Ureter (tissue), 1 donor: ENCODE data around the gene ZNF454. TPM values are rescaled to one million over a fixed set of nuclear protein-coding genes. Genes with fewer than 3 reads are reported as not detected.

ENCODE experiments used
- DNase-seq: peaks from one replicate; pipeline ENCODE4 v3.0.0-alpha.2; 2020; ENCODE audit warnings: low spot score
- total RNA-seq: library from RNA; stranded (reverse); gene quantifications from one replicate; pipeline ENCODE4 v1.2.4, GENCODE V29; 2023
- donor health status: DM: yes; HTN: yes; CAD: no.

The ZNF454 gene
- total RNA-seq, 1 donor from 2014 or later = 4.9 TPM

DNA sequence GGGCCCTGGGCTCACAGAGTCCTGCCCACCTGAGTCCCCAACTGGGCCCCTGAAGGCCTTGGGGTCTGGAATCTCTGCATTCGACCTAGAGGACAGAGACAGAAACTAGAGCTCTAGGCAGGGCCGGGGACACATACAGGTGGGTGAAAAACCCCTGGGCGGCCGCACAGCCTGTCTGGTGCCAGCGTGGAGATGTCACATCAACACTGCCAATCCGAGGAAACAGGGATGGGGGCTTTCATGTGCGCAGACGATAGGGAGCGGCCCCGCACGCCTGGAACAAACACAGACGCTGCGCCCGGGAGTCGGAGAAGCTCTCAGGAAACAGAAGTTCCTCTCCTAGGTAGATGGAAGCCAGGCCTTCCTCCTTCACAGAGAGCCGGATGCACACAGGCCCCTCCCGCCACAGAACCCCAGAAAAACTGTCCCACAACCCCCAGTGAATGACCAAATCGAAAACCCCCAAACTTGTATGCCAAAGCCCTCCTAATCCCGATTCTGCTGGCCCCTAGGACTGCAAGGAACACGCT lies 52.3 kb downstream of the ZNF454 start:
- DNase-seq = no peak

DNA sequence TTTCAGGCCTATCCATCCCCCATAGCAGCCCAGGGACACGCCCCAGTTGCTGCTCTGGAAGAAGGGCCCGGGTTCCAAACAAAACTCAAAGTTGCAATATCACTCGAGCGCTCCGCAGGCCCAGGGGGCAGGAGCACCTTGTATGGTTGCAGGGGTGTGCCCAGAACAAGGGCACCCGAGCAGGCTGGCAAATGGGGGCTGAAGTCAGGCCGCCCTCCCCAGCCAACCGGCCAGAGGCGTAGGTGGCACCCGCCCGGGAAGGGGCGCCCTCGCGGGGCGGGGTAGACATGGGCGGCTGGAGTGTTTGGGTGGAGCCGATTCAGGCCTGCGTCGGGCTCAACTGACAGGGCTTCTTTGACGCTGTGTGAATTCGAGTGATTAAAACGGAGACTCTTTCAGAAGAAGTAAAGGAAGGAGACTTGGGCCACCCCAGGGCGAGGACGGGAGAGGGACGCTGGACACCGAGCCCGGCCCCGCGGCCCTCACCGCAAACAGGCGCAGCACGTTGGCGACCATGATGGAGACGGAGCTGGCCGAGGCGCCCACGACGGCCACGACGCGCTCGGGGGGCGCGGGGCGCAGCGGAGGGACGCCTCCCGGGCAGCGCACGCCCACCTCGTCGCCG lies 53.1 kb downstream of the ZNF454 start:
- no peak for DNase-seq

GRCh38 chr5:178994580-178995340 lies 53.8 kb downstream of the ZNF454 start, which contains the start of gene GRM6:
GRM6 (minus strand) TSS chr5:178995320; CDS start chr5:178994944, 376 bp downstream.
- DNase-seq = no peak

- no peak for DNase-seq
These were observed 54.3 kb downstream of the ZNF454 start for GRCh38 chr5:178995341-178995690.

GRCh38 chr5:178996156-178996555 lies 55.2 kb downstream of the ZNF454 start:
- no peak for DNase-seq

DNA sequence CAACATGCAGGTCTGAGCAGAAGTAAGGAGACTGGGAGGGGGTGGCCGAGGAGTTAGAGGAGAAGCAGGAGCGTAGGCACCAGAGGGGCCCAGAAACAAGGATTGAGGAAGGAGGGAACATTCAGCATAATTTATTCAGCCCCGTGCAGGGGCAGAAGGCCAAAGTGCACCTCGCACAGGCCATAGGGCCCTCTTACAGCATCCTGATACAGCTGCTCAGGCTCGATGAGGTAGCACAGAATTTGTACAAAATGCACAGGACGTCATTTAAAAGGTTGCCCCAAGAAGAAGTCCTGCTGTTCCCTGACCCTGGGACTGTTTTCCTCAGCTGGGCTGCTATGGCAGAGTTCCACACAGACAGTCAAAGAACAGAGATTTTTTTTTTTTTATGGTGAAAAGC lies 56.2 kb downstream of the ZNF454 start:
- no peak for DNase-seq

DNA sequence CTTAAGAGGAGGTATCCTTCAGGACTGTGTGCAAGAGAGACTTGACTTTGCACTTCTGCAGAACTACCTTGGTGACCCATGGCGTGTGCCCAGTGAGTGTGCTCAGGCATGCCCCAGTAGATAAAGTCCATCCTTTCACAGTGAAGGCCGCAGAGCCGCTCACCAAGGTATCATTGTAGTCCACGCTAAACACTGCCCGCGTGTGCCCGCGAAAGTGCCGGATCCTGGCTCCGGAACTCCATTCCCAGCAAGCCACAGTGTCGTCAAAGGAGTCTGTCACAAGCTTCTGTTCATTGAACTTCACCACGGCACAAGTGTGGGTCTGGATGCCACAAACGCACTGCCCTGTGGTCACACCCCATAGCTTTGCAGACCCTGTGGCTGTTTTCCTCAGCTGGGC lies 57.4 kb downstream of the ZNF454 start:
- no peak for DNase-seq

GRCh38 chr5:179006564-179006963 lies 65.6 kb downstream of the ZNF454 start:
- no peak for DNase-seq

- no peak for DNase-seq
These were observed 67.7 kb downstream of the ZNF454 start for GRCh38 chr5:179008667-179009066.

Other genes with a start within 250 kb of the ZNF454 start
- gene ZNF354A, start 210.5 kb upstream of the ZNF454 start, total RNA-seq = 11.2 TPM
- gene ZNF354B, start 81.2 kb upstream of the ZNF454 start, total RNA-seq = 15.6 TPM
- 3.0 TPM for gene ZFP2, start 45.3 kb upstream of the ZNF454 start, total RNA-seq
- not detected for gene GRM6, start 54.1 kb downstream of the ZNF454 start, total RNA-seq
- gene ZNF879, start 82.6 kb downstream of the ZNF454 start, total RNA-seq = 4.1 TPM
- gene ZNF354C, start 119.2 kb downstream of the ZNF454 start, total RNA-seq = 5.7 TPM